SU-DHL-6 (cell line): ENCODE data around the gene LIN52.

ENCODE experiments used
- EZH2phosphoT487 ChIP-seq: fragments of 200-600 bp; sonication (generic), shearing (Covaris generic); conservative IDR thresholded peaks from 2 replicates; pipeline ENCODE4 v1.6.1; 2018; ENCODE audit warnings: mild to moderate bottlenecking, antibody characterized with exemption, low read length, moderate library complexity, mixed read lengths
- TF ChIP-seq, protein P1 (sequence below): fragments of 200-600 bp; sonication (generic); IDR thresholded peaks from one replicate; pipeline ENCODE4 v1.5.1; 2017; ENCODE audit warnings: antibody characterized with exemption, mild to moderate bottlenecking, low read length, moderate library complexity; ENCODE audit not compliant: insufficient read depth, poor library complexity, severe bottlenecking

DNA sequence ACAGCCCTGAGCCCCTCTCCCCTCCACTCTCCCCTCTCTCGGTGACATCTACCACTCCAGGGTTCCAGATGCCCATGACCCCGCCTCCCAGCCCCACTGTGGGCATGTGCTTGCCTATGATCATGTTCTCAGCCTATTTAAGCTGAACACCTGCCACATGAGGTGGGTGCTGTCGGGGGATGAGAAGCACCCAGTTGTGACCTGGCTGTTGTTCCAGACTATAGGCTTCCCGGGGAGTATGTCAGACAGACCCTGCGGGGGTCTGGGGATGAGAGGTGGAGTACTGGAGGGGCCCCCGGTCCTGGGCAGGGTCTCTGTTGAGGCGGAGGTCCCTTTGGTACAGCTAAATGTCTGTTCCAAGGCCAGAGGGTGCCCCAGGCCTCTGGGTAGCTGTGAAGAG lies 160.5 kb downstream of the LIN52 start:
- TF ChIP-seq, protein P1, sequence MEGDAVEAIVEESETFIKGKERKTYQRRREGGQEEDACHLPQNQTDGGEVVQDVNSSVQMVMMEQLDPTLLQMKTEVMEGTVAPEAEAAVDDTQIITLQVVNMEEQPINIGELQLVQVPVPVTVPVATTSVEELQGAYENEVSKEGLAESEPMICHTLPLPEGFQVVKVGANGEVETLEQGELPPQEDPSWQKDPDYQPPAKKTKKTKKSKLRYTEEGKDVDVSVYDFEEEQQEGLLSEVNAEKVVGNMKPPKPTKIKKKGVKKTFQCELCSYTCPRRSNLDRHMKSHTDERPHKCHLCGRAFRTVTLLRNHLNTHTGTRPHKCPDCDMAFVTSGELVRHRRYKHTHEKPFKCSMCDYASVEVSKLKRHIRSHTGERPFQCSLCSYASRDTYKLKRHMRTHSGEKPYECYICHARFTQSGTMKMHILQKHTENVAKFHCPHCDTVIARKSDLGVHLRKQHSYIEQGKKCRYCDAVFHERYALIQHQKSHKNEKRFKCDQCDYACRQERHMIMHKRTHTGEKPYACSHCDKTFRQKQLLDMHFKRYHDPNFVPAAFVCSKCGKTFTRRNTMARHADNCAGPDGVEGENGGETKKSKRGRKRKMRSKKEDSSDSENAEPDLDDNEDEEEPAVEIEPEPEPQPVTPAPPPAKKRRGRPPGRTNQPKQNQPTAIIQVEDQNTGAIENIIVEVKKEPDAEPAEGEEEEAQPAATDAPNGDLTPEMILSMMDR, result no peak
- no peak for TF ChIP-seq EZH2phosphoT487
